ENCODE data around the gene IL24. TPM values are rescaled to one million over a fixed set of nuclear protein-coding genes. Genes with fewer than 3 reads are reported as not detected.

The IL24 gene
- total RNA-seq, 4 donors from 2014 or later = not detected

- intact Hi-C loops (cut with DNase I; ENCODE audit: low total_unique reads) = loop anchor here (5.0 kb wide), 1 partner anchor 181 kb away; no protein-coding TSS in a partner anchor
- no peaks in the 10 kb centered on the region for H3K36me3 ChIP-seq
- no peak overlapping the region for H3K27ac ChIP-seq
- no peaks in the 10 kb centered on the region for H3K27me3 ChIP-seq
- no peaks in the 10 kb centered on the region for H3K9me3 ChIP-seq
- DNase-seq = no peak
- H3K4me1 ChIP-seq = peaks cover 0 to 7% of the 10 kb centered on the region in 2 donors
- H3K4me3 ChIP-seq = no peak overlapping the region
- no peak for TF ChIP-seq CTCF (IDR thresholded peaks at IDR 0.05)
- no peak for TF ChIP-seq POLR2A (IDR thresholded peaks at IDR 0.05)
Measured at GRCh38 chr1:206908038-206908437, 10.8 kb downstream of the IL24 start.

GRCh38 chr1:206909161-206909882, 12.1 kb downstream of the IL24 start:
- Histone ChIP-seq H3K27me3 (no peaks in the 10 kb centered on the region), H3K36me3 (no peaks in the 10 kb centered on the region), H3K9me3 (no peaks in the 10 kb centered on the region), H3K4me1 (peaks cover 0 to 7% of the 10 kb centered on the region in 2 donors), H3K27ac (peak overlapping the region in 1 of 2 donors; percentile 50), H3K4me3 (peak overlapping the region; percentile 18 to 49)
- intact Hi-C loops (cut with DNase I; ENCODE audit: low total_unique reads) = loop anchor here (5.0 kb wide), 1 partner anchor 182 kb away; no protein-coding TSS in a partner anchor
- TF ChIP-seq POLR2A (IDR thresholded peaks at IDR 0.05) (peak in 1 of 2 donors; percentile 25), CTCF (IDR thresholded peaks at IDR 0.05) (no peak)
- DNase-seq = peak; percentile 39 to 59

- H3K4me3 ChIP-seq = peak overlapping the region; percentile 18 to 49
- peak overlapping the region in 1 of 2 donors; percentile 50 for H3K27ac ChIP-seq
- DNase-seq = peak in 1 of 2 donors; percentile 22
- TF ChIP-seq CTCF (IDR thresholded peaks at IDR 0.05) = no peak
- no peak for TF ChIP-seq POLR2A (IDR thresholded peaks at IDR 0.05)
- intact Hi-C loops (cut with DNase I; ENCODE audit: low total_unique reads) = loop anchor here (5.0 kb wide), 2 partner anchors 173 to 183 kb away; no protein-coding TSS in a partner anchor
- H3K36me3 ChIP-seq = no peaks in the 10 kb centered on the region
- H3K27me3 ChIP-seq = no peaks in the 10 kb centered on the region
- H3K9me3 ChIP-seq = no peaks in the 10 kb centered on the region
- H3K4me1 ChIP-seq = peaks cover 0 to 7% of the 10 kb centered on the region in 2 donors
Measured at GRCh38 chr1:206909883-206910318, 12.7 kb downstream of the IL24 start.

- Histone ChIP-seq H3K36me3 (no peaks in the 10 kb centered on the region), H3K4me3 (no peak overlapping the region), H3K9me3 (no peaks in the 10 kb centered on the region), H3K27me3 (no peaks in the 10 kb centered on the region), H3K27ac (no peak overlapping the region), H3K4me1 (peaks cover 0 to 7% of the 10 kb centered on the region in 2 donors)
- intact Hi-C loops (cut with DNase I; ENCODE audit: low total_unique reads) = loop anchor here (5.0 kb wide), 1 partner anchor 174 kb away; no protein-coding TSS in a partner anchor
- peak in 1 of 2 donors; percentile 51 for DNase-seq
- TF ChIP-seq CTCF (IDR thresholded peaks at IDR 0.05) (peak; percentile 48 to 80 (median 73)), POLR2A (IDR thresholded peaks at IDR 0.05) (no peak)
Measured at GRCh38 chr1:206911064-206911663, 13.9 kb downstream of the IL24 start.

Measured in uterus (tissue), 4 donors.